ENCODE results near the gene MRPS34.

The MRPS34 gene

DNA sequence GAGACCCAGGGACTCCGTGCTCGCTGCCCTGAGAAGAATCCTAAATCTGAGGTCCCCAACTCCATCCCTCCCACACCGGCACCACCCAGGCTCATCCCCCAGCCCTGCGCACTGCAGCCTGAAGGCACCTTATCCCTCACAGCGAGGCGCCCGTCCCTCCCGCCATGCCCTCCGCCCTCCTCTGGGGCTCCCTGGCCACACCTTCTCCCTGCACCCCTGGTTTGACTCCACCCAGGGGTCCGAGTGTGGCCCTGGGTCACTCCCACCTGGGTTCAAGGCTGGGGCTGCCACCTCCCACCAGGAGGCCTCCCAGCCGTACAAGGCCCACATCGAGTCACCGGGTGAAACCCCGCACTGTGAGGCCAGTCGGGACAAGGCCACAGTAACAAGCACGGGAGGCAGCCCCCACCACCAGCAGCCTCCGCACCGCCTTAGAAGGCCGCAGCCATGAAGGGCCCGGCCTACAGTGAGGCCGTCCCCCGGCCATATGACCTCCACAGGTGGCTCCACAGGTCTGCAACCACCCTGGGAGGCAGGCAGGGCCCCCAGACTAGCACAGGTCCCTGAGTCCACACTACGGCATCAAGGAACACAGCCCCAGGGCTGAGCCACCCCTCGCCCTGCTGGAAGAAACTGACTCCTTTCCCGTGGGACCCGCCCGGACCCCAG, 45.4 kb upstream of the MRPS34 start:
- H3K36me3 ChIP-seq (replicated peaks; ENCODE audit: insufficient read depth, low read length), result no peaks in the 10 kb centered on the region
- H3K4me2 ChIP-seq (ENCODE audit: low read depth, low read length), result no peak overlapping the region
- no peak for DNase-seq
- peaks cover 15% of the 10 kb centered on the region for H3K79me2 ChIP-seq (ENCODE audit: low read length)
- H3K4me3 ChIP-seq (ENCODE audit: low read length), result no peak overlapping the region
- no peaks in the 10 kb centered on the region for H3F3A ChIP-seq (ENCODE audit: insufficient read depth, low read length)
- H4K20me1 ChIP-seq (ENCODE audit: insufficient read depth, low read length), result no peaks in the 10 kb centered on the region
- no peaks in the 10 kb centered on the region for H3K9me2 ChIP-seq (replicated peaks; ENCODE audit: insufficient read depth, low read length)
- TF ChIP-seq EZH2phosphoT487 (IDR thresholded peaks at IDR 0.05; ENCODE audit: low read length) (no peak), EZH2 (optimal IDR thresholded peaks at IDR 0.05; ENCODE audit: low read depth, low read length) (no peak)
- TF ChIP-seq, protein P1, sequence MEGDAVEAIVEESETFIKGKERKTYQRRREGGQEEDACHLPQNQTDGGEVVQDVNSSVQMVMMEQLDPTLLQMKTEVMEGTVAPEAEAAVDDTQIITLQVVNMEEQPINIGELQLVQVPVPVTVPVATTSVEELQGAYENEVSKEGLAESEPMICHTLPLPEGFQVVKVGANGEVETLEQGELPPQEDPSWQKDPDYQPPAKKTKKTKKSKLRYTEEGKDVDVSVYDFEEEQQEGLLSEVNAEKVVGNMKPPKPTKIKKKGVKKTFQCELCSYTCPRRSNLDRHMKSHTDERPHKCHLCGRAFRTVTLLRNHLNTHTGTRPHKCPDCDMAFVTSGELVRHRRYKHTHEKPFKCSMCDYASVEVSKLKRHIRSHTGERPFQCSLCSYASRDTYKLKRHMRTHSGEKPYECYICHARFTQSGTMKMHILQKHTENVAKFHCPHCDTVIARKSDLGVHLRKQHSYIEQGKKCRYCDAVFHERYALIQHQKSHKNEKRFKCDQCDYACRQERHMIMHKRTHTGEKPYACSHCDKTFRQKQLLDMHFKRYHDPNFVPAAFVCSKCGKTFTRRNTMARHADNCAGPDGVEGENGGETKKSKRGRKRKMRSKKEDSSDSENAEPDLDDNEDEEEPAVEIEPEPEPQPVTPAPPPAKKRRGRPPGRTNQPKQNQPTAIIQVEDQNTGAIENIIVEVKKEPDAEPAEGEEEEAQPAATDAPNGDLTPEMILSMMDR (IDR thresholded peaks at IDR 0.05; ENCODE audit: low read length), result no peak
- no peaks in the 10 kb centered on the region for H3K4me1 ChIP-seq (ENCODE audit: low read length)
- no peaks in the 10 kb centered on the region for H3K27me3 ChIP-seq (replicated peaks; ENCODE audit: insufficient read depth, low read length)
- no peak overlapping the region for H3K27ac ChIP-seq (ENCODE audit: low read length)
- H3K9ac ChIP-seq (ENCODE audit: low read length), result no peak overlapping the region
- H3K9me3 ChIP-seq (replicated peaks; ENCODE audit: insufficient read depth, low read length), result no peaks in the 10 kb centered on the region
- no peak overlapping the region for H2AFZ ChIP-seq (ENCODE audit: low read length)

DNA sequence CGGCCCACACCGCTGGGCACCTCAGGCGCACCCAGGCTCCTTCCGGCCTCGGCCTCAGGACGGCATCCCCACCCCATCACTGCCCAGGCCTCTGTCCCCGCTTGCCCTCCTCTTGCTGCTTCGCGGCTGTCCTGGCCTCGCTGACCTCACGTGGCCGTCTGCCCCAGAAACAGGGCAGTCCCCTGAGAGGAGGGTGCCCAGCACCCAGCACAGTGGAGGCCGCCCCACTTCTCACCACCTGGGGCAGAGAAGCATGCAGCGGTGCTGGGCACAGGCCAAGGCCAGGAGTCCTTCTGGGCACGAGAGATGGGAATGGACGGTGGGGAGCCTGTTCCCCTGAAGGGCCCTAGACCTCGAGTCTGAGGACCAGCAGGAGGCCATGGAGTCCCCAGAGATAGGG, 44.8 kb upstream of the MRPS34 start:
- Histone ChIP-seq H3K36me3 (replicated peaks; ENCODE audit: insufficient read depth, low read length) (no peaks in the 10 kb centered on the region), H3K4me1 (ENCODE audit: low read length) (no peaks in the 10 kb centered on the region), H3K27ac (ENCODE audit: low read length) (no peak overlapping the region), H3K9me3 (replicated peaks; ENCODE audit: insufficient read depth, low read length) (no peaks in the 10 kb centered on the region), H3F3A (ENCODE audit: insufficient read depth, low read length) (no peaks in the 10 kb centered on the region), H3K79me2 (ENCODE audit: low read length) (peaks cover 12% of the 10 kb centered on the region), H3K9ac (ENCODE audit: low read length) (no peak overlapping the region), H3K4me3 (ENCODE audit: low read length) (no peak overlapping the region), H3K9me2 (replicated peaks; ENCODE audit: insufficient read depth, low read length) (no peaks in the 10 kb centered on the region), H3K4me2 (ENCODE audit: low read depth, low read length) (no peak overlapping the region), H4K20me1 (ENCODE audit: insufficient read depth, low read length) (no peaks in the 10 kb centered on the region), H3K27me3 (replicated peaks; ENCODE audit: insufficient read depth, low read length) (no peaks in the 10 kb centered on the region), H2AFZ (ENCODE audit: low read length) (no peak overlapping the region)
- no peak for DNase-seq
- TF ChIP-seq EZH2 (optimal IDR thresholded peaks at IDR 0.05; ENCODE audit: low read depth, low read length) (no peak), EZH2phosphoT487 (IDR thresholded peaks at IDR 0.05; ENCODE audit: low read length) (no peak)
- TF ChIP-seq, protein P1 (IDR thresholded peaks at IDR 0.05; ENCODE audit: low read length), result no peak

DNA sequence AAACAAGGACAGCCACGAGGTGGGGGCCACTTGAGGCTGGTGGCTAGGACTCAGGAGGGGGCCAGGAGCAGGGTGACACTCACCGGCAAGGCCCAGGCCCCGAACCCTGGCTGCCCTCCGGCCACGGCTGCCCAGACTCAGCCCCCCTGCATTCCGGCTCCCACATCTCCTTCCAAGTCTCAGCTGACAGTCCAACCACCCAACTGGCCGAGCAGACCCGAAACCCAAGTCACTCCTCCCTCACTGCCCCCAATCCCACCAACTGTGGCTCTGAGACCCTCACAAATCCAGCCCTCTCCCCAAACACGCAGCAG, 44.3 kb upstream of the MRPS34 start:
- Histone ChIP-seq H3K36me3 (replicated peaks; ENCODE audit: insufficient read depth, low read length) (no peaks in the 10 kb centered on the region), H3F3A (ENCODE audit: insufficient read depth, low read length) (no peaks in the 10 kb centered on the region), H4K20me1 (ENCODE audit: insufficient read depth, low read length) (no peaks in the 10 kb centered on the region), H3K9me3 (replicated peaks; ENCODE audit: insufficient read depth, low read length) (no peaks in the 10 kb centered on the region), H3K79me2 (ENCODE audit: low read length) (peaks cover 7% of the 10 kb centered on the region), H3K4me3 (ENCODE audit: low read length) (no peak overlapping the region), H3K9me2 (replicated peaks; ENCODE audit: insufficient read depth, low read length) (no peaks in the 10 kb centered on the region), H3K4me1 (ENCODE audit: low read length) (no peaks in the 10 kb centered on the region), H3K4me2 (ENCODE audit: low read depth, low read length) (no peak overlapping the region), H3K27ac (ENCODE audit: low read length) (no peak overlapping the region), H3K9ac (ENCODE audit: low read length) (no peak overlapping the region), H2AFZ (ENCODE audit: low read length) (no peak overlapping the region), H3K27me3 (replicated peaks; ENCODE audit: insufficient read depth, low read length) (no peaks in the 10 kb centered on the region)
- no peak for DNase-seq
- TF ChIP-seq EZH2 (optimal IDR thresholded peaks at IDR 0.05; ENCODE audit: low read depth, low read length) (no peak), EZH2phosphoT487 (IDR thresholded peaks at IDR 0.05; ENCODE audit: low read length) (no peak)
- TF ChIP-seq, protein P1 (IDR thresholded peaks at IDR 0.05; ENCODE audit: low read length), result no peak
